ENCODE results near the gene SPO11. TPM values are rescaled to one million over a fixed set of nuclear protein-coding genes. Genes with fewer than 3 reads are reported as not detected.

The SPO11 gene
- total RNA-seq, 1 experiment from 2014 or later: not detected

- no peak for TF ChIP-seq REST (IDR thresholded peaks at IDR 0.05; ENCODE audit: low read depth)
- no peak for TF ChIP-seq SIN3A (IDR thresholded peaks at IDR 0.05; ENCODE audit: low read depth)
- no peak for TF ChIP-seq EGR1 (IDR thresholded peaks at IDR 0.05; ENCODE audit: low read depth)
- no peak for TF ChIP-seq ATF3 (IDR thresholded peaks at IDR 0.05)
- no peak for TF ChIP-seq SP1 (IDR thresholded peaks at IDR 0.05; ENCODE audit: low read depth)
- TF ChIP-seq FOSL1 (IDR thresholded peaks at IDR 0.05; ENCODE audit: low read depth): no peak
These were observed 41.7 kb upstream of the SPO11 start (continued) for GRCh38 chr20:57287901-57288300.

GRCh38 chr20:57288651-57289277 is 40.8 kb upstream of the SPO11 start:
- ChIA-PET CTCF (interaction anchor here (0.8 kb wide), 1 partner anchor 193 kb away, joined by 3 read pairs; no protein-coding TSS in a partner anchor), RAD21 (ENCODE audit: low non-redundant PET in 1 of 2, low total read pairs in 2 of 2, uncharacterized antibody in 2 of 2, unreplicated experiment in 2 of 2) (no interaction called here)

More at GRCh38 chr20:57288651-57289277, 40.8 kb upstream of the SPO11 start:
- Histone ChIP-seq H4K20me1 (ENCODE audit: insufficient read depth) (no peaks in the 10 kb centered on the region), H3K9me3 (ENCODE audit: control insufficient read depth in 1 of 2, insufficient read depth in 1 of 2, low read depth in 1 of 2, low read length in 2 of 2) (no peaks in the 10 kb centered on the region), H3K27me3 (ENCODE audit: insufficient read depth, low read length) (peaks cover 54% of the 10 kb centered on the region), H3K36me3 (ENCODE audit: control insufficient read depth in 1 of 2, insufficient read depth in 2 of 2, low read length in 2 of 2) (no peaks in the 10 kb centered on the region), H3K79me2 (ENCODE audit: insufficient read depth, low read length) (no peaks in the 10 kb centered on the region), H3K9ac (ENCODE audit: low read length) (no peak overlapping the region), H2AFZ (ENCODE audit: low read depth, low read length, poor library complexity, severe bottlenecking) (no peak overlapping the region), H3K27ac (ENCODE audit: low read depth, low read length) (no peak overlapping the region), H3K4me2 (ENCODE audit: low read length) (no peak overlapping the region), H3K4me3 (replicated peaks in 1 of 2; ENCODE audit: low read depth in 1 of 2, low read length in 2 of 2) (no peak overlapping the region), H3K4me1 (ENCODE audit: control insufficient read depth in 1 of 2, insufficient read depth in 2 of 2, low read length in 2 of 2) (no peaks in the 10 kb centered on the region), H3K9me2 (ENCODE audit: insufficient read depth) (no peaks in the 10 kb centered on the region)
- BruUV-seq (replicated peaks): no TSS peak
- ATAC-seq (no peak), DNase-seq (ENCODE audit: low read depth, low spot score) (no peak)
- TF ChIP-seq POLR2AphosphoS5 (IDR thresholded peaks at IDR 0.05; ENCODE audit: low read depth, low read length) (no peak), TCF7L2 (IDR thresholded peaks at IDR 0.05; ENCODE audit: borderline replicate concordance, extremely low read depth, insufficient read depth, insufficient read length) (no peak), POLR2A (IDR thresholded peaks at IDR 0.05; ENCODE audit: borderline replicate concordance, extremely low read depth, insufficient read depth, insufficient read length) (no peak), FOSL1 (IDR thresholded peaks at IDR 0.05; ENCODE audit: low read depth) (no peak), CEBPB (IDR thresholded peaks at IDR 0.05; ENCODE audit: low read depth) (no peak), YY1 (IDR thresholded peaks at IDR 0.05; ENCODE audit: extremely low read depth, insufficient replicate concordance, low read depth, low read length) (no peak), SP1 (IDR thresholded peaks at IDR 0.05; ENCODE audit: low read depth) (no peak), SRF (IDR thresholded peaks at IDR 0.05; ENCODE audit: low read depth) (no peak), CBX3 (IDR thresholded peaks at IDR 0.05; ENCODE audit: low read depth) (no peak), REST (IDR thresholded peaks at IDR 0.05; ENCODE audit: low read depth) (no peak), SIN3A (IDR thresholded peaks at IDR 0.05; ENCODE audit: low read depth) (no peak), EGR1 (IDR thresholded peaks at IDR 0.05; ENCODE audit: low read depth) (no peak), ELF1 (IDR thresholded peaks at IDR 0.05; ENCODE audit: borderline replicate concordance, low read depth) (no peak)
- POLR2A ChIA-PET: no interaction called here
- intact Hi-C loops (cut with micrococcal nuclease): no loop called here
